Measurements from ENCODE around the gene GALNT17.

The GALNT17 gene

GRCh38 chr7:71511361-71511807 is 379.4 kb downstream of the GALNT17 start:
- DNase-seq, result no peak

GRCh38 chr7:71517940-71518699 is 386.2 kb downstream of the GALNT17 start:
- no peak for DNase-seq

- DNase-seq, result no peak
These were observed 386.9 kb downstream of the GALNT17 start for GRCh38 chr7:71518880-71519279.

- DNase-seq, result no peak
These were observed 389.6 kb downstream of the GALNT17 start for GRCh38 chr7:71521506-71521905.

- no peak for DNase-seq
These were observed 394.2 kb downstream of the GALNT17 start for GRCh38 chr7:71526106-71526505.

GRCh38 chr7:71527213-71527612 is 395.3 kb downstream of the GALNT17 start:
- no peak for DNase-seq

- DNase-seq, result no peak
These were observed 403.7 kb downstream of the GALNT17 start for GRCh38 chr7:71535616-71536015.

GRCh38 chr7:71538210-71538609 is 406.3 kb downstream of the GALNT17 start:
- DNase-seq, result no peak

- DNase-seq, result no peak
These were observed 407.7 kb downstream of the GALNT17 start for GRCh38 chr7:71539615-71540014.

GRCh38 chr7:71541707-71542353 is 409.9 kb downstream of the GALNT17 start:
- no peak for DNase-seq

- DNase-seq, result no peak
These were observed 411.5 kb downstream of the GALNT17 start for GRCh38 chr7:71543396-71543795.

GRCh38 chr7:71544816-71545215 is 412.9 kb downstream of the GALNT17 start:
- DNase-seq, result no peak

GRCh38 chr7:71547426-71547825 is 415.5 kb downstream of the GALNT17 start:
- DNase-seq, result no peak

- DNase-seq, result no peak
These were observed 416.8 kb downstream of the GALNT17 start for GRCh38 chr7:71548746-71549145.

- no peak for DNase-seq
These were observed 421.4 kb downstream of the GALNT17 start for GRCh38 chr7:71553306-71553705.

GRCh38 chr7:71555758-71556157 is 423.8 kb downstream of the GALNT17 start:
- no peak for DNase-seq

GRCh38 chr7:71558806-71559613 is 427.1 kb downstream of the GALNT17 start:
- no peak for DNase-seq

- DNase-seq, result no peak
These were observed 428.5 kb downstream of the GALNT17 start for GRCh38 chr7:71560354-71560995.

- DNase-seq, result no peak
These were observed 431.3 kb downstream of the GALNT17 start for GRCh38 chr7:71563276-71563675.

- DNase-seq, result no peak
These were observed 434.4 kb downstream of the GALNT17 start for GRCh38 chr7:71566376-71566775.

GRCh38 chr7:71566991-71567390 is 435.0 kb downstream of the GALNT17 start:
- DNase-seq, result no peak

GRCh38 chr7:71574153-71574860 is 442.4 kb downstream of the GALNT17 start:
- no peak for DNase-seq
